Esophagus (tissue), 2 donors: ENCODE measurements around the gene SULT1A4. TPM values are rescaled to one million over a fixed set of nuclear protein-coding genes. Genes with fewer than 3 reads are reported as not detected.
"Not testable (repeated sequence)": the region's sequence is repeated elsewhere in the genome, so short reads cannot be mapped to it uniquely, and the experiment has no call there.

Source experiments
- H3K27ac ChIP-seq, 2 donors: one replicate each; pipeline ENCODE4 v1.5.1; 2013; ENCODE audit warnings: low read depth in 2 of 2, mild to moderate bottlenecking in 2 of 2, inconsistent platforms in 1 of 2, low read length in 1 of 2, moderate library complexity in 1 of 2
- H3K27me3 ChIP-seq, 2 donors: one replicate each; pipeline ENCODE4 v1.6.1; 2013; ENCODE audit warnings: low read length in 2 of 2, control low read depth in 1 of 2, mild to moderate bottlenecking in 1 of 2; ENCODE audit not compliant: insufficient read depth in 2 of 2, control insufficient read depth in 1 of 2
- H3K36me3 ChIP-seq, 2 donors: one replicate each; pipeline ENCODE4 v1.6.1; 2013; ENCODE audit warnings: low read length in 1 of 2; ENCODE audit not compliant: control insufficient read depth in 2 of 2, insufficient read depth in 2 of 2
- H3K4me1 ChIP-seq, 2 donors: one replicate each; pipeline ENCODE4 v1.6.1; 2013; ENCODE audit warnings: low read length in 1 of 2; ENCODE audit not compliant: control insufficient read depth in 2 of 2, insufficient read depth in 2 of 2
- H3K4me3 ChIP-seq, 2 donors: one replicate each; pipeline ENCODE4 v1.5.1; 2013; ENCODE audit warnings: low read length in 2 of 2, mild to moderate bottlenecking in 2 of 2, low read depth in 1 of 2, moderate library complexity in 1 of 2
- H3K9me3 ChIP-seq, 2 donors: one replicate each; pipeline ENCODE4 v1.6.1; 2013; ENCODE audit warnings: mild to moderate bottlenecking in 2 of 2, low read depth in 1 of 2, low read length in 1 of 2, moderate library complexity in 1 of 2; ENCODE audit not compliant: control insufficient read depth in 2 of 2, insufficient read depth in 1 of 2
- WGBS, 2 donors: extraction: QIAGEN DNeasy Blood & Tissue Kit; methylation state at CpG; one replicate each; pipeline ENCODE4 v1.1.7; 2013; 5-methylcytosine and 5-hydroxymethylcytosine counted together
- polyA plus RNA-seq, 2 donors: library from polyadenylated mRNA; stranded (reverse); fragments of 200-250 nt; gene quantifications; one replicate each; pipeline ENCODE4 v1.2.3, GENCODE V29; 2013
- donor health status: healthy with polysubstance abuse.
- donor health status: Bipolar disorder and iron deficiency.

Gene SULT1A4
- polyA plus RNA-seq, 2 donors: 5.7 to 6.6 TPM

DNA sequence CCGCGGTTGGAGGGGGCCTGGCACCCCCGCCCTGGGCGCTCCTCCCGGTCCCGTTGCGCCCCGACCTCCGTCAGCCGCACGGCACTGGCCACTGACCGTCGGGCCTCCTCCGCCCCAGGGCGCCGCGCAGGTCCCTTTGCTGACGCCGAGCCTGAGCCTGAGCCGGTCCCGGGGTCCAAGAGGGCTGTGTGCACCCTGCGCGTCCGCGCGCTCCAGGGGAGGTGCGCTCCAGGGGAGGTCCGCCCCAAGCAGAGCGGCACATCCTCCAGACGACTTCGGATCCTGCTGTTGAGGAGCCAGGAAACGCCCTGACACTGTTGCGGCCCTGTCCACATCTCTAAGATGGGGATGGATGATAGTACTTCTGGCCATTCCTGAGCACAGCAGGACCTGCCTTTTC is 7.2 kb downstream of the SULT1A4 start:
- not testable (repeated sequence) for H3K4me1 ChIP-seq, H3K27me3 ChIP-seq, H3K36me3 ChIP-seq, H3K4me3 ChIP-seq, H3K9me3 ChIP-seq, H3K27ac ChIP-seq
- WGBS, 2 donors: no CpG with 5 or more reads among the region's 33 CpGs

DNA sequence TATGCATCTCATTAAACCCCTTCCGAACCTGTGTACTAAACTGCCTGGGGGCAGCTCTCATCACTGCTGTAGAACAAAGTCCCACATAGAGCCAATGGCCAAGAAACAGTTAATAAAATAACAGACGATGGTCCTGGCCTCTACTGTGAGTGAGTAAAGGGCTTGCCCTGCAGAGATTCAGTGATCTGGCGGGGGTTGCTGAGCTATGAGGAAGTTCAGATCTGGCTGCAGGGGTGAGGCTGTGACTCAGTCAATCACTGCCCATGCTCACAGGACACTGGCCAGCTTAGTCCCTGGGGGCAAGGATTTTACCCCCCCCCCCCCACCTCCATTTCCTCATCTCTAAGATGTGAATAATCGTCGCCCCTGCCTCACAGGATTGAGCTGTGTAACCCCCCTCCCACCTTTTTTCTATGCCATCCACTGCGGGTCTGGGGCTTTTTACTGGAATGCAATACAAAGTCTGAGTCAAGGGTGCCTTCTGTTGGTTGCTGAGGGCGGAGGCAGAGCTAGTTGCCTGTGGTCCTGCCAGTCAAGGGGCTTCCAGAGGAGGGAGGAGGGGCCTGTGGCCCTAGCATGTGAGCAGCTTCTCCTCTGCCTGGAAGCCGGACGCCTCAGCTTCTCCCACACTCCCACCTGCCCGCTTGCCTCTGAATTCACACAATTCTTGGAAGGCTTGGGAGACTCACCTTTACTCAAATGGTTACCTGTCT is 8.1 kb downstream of the SULT1A4 start:
- H3K36me3 ChIP-seq, H3K9me3 ChIP-seq: not testable (repeated sequence)

DNA sequence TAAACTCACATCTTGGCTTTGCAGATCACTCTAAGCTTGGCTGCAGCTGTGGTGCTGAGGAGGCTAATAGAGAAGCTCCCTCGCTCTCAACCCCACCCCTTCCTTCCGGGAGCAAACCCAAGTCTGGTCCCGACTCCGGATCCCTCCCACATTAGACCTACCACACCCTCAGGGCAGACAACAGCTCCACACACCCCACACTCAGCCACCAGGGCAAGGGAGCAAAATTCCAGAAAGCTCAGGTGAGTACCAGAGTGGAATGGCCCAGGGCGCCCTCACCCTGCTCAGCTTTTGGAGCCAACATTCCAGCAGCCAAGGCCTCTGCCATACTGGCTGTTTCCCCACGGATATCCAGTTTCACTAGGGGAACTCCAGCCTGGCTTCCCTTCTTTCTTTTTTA is 9.9 kb downstream of the SULT1A4 start:
- not testable (repeated sequence) for H3K27me3 ChIP-seq, H3K36me3 ChIP-seq, H3K9me3 ChIP-seq, H3K4me3 ChIP-seq, H3K4me1 ChIP-seq, H3K27ac ChIP-seq
- 12 to 16% methylated on average over 5 of the region's 6 CpGs for WGBS, 2 donors

More for the DNA sequence above, 8.1 kb downstream of the SULT1A4 start:
- WGBS, 2 donors: no CpG with 5 or more reads among the region's 10 CpGs
- H3K4me1 ChIP-seq, H3K27ac ChIP-seq, H3K4me3 ChIP-seq, H3K27me3 ChIP-seq: not testable (repeated sequence)

DNA sequence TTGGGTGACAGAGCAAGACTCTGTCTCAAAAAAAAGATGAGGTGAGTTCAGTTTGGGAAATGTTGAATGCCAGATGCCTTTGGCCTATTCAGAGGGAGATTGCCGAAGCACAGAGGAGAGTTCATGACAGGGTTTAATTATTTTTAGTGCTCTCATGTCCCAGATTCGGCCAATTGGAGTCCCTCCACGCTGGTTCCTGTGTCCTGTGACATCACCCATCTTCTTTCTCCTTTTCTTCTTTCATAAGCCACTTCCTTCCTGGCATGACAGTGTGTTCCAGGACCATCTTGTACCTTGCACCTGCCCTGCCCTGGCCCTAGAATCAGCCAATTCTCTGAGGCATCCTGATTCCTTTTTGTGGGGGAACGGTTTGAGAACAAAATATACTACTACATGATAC is 12.4 kb downstream of the SULT1A4 start:
- H3K36me3 ChIP-seq, H3K27me3 ChIP-seq, H3K4me1 ChIP-seq, H3K4me3 ChIP-seq, H3K27ac ChIP-seq, H3K9me3 ChIP-seq: not testable (repeated sequence)
- no CpG with 5 or more reads among the region's 4 CpGs for WGBS, 2 donors

DNA sequence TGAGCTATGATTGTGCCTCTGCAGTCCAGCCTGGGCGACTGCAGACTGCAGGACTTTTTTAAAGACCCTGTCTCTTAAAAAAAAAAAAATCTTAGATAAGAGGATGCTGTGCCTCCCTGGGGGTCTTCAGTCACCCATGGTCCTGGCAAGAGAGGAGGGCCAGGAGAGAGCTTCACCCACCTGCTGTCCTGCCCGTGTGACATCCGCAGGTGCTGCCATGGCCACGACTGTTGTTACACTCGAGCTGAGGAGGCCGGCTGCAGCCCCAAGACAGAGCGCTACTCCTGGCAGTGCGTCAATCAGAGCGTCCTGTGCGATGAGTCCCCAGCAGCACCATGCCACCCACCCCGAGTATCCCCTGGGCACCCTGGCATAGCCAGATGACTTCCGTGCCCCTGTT is 22.6 kb downstream of the SULT1A4 start:
- not testable (repeated sequence) for H3K9me3 ChIP-seq, H3K27ac ChIP-seq, H3K27me3 ChIP-seq, H3K4me3 ChIP-seq, H3K4me1 ChIP-seq, H3K36me3 ChIP-seq
- WGBS, 2 donors: 72 to 86% methylated on average over 5 to 6 of the region's 12 CpGs

DNA sequence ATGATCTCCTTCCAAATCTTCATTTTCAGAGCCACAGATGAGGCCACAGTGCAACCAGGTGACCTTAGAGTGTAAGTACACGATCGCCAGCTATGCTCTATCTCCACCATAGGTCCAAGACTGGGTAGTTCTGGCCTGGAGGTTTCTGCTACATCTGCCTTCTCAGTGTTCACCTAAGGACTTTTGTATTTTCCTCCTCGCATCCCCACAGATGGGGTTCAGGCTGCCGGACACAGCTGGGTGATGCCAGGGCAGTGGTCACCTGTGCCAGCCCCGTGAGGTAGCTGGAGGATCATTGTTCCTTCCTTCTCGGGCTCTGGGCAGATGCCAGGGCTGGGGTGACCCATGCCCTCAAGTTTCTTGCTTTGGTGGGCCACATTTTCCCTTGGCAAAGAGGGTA is 46.6 kb downstream of the SULT1A4 start, which contains the start of gene NPIPB12:
Gene NPIPB12, minus strand, starts transcription at position 101 of the 400 bp plus-strand sequence.
- WGBS, 2 donors: 87 to 95% methylated on average over 2 of the region's 6 CpGs
- H3K4me1 ChIP-seq: not testable (repeated sequence)

More for the DNA sequence above, 46.6 kb downstream of the SULT1A4 start, which contains the start of gene NPIPB12:
- not testable (repeated sequence) for H3K27me3 ChIP-seq, H3K36me3 ChIP-seq, H3K4me3 ChIP-seq, H3K27ac ChIP-seq, H3K9me3 ChIP-seq

Other genes starting within 250 kb of the SULT1A4 start
- 1 to 10 TPM in 1 of 2 donors, under 1 TPM in 1; 0.68 to 3.4 TPM for gene NPIPB11, start 53.2 kb upstream of the SULT1A4 start, polyA plus RNA-seq
- gene BOLA2, start 5.6 kb upstream of the SULT1A4 start, polyA plus RNA-seq: 10 to 100 TPM; 18.8 to 26.0 TPM
- 10 to 100 TPM; 16.4 to 19.0 TPM for gene SLX1B, start 5.4 kb upstream of the SULT1A4 start, polyA plus RNA-seq
- 10 to 100 TPM; 23.2 to 67.5 TPM for gene NPIPB12, start 46.5 kb downstream of the SULT1A4 start, polyA plus RNA-seq
- gene SPN, start 203.3 kb downstream of the SULT1A4 start, polyA plus RNA-seq: 1 to 10 TPM; 1.1 to 1.5 TPM
- under 1 TPM; 0.28 to 0.56 TPM for gene QPRT, start 219.3 kb downstream of the SULT1A4 start, polyA plus RNA-seq